Testis (tissue), 3 donors: ENCODE results near the gene CEP350. TPM values are rescaled to one million over a fixed set of nuclear protein-coding genes. Genes with fewer than 3 reads are reported as not detected.

ENCODE experiments used
- DNase-seq: peaks from one replicate; pipeline ENCODE4 v3.0.0-alpha.2; 2019
- H3K27ac ChIP-seq, 2 donors: fragments of 200-600 bp; sonication (generic); one replicate each; pipeline ENCODE4 v1.5.1; 2019
- H3K27me3 ChIP-seq: fragments of 200-600 bp; sonication (generic); one replicate; pipeline ENCODE4 v1.5.1; 2019
- H3K36me3 ChIP-seq: fragments of 200-600 bp; sonication (generic); one replicate; pipeline ENCODE4 v1.5.1; 2017; ENCODE audit warnings: low read depth; ENCODE audit errors: missing control alignments
- H3K4me1 ChIP-seq: fragments of 200-600 bp; sonication (generic); one replicate; pipeline ENCODE4 v1.5.1; 2019
- H3K4me3 ChIP-seq, 2 donors: fragments of 200-600 bp; sonication (generic); one replicate each; pipeline ENCODE4 v1.5.1; 2017 to 2019
- H3K9me3 ChIP-seq: fragments of 200-600 bp; sonication (generic); one replicate; pipeline ENCODE4 v1.5.1; 2017
- POLR2A ChIP-seq: fragments of 450-650 bp; IDR thresholded peaks from one replicate; pipeline ENCODE4 v1.6.1; 2017; ENCODE audit warnings: antibody characterized with exemption, mild to moderate bottlenecking, moderate library complexity
- WGBS, 2 donors: methylation state at CpG; one replicate each; pipeline ENCODE4 v1.1.5; 2018; 5-methylcytosine and 5-hydroxymethylcytosine counted together
- intact Hi-C: fragments of 100-400 bp; cut with DNase I; formaldehyde crosslinking; loops from one replicate; pipeline ENCODE4 v1.15.1; 2023; ENCODE audit warnings: low total_unique reads
- polyA plus RNA-seq: library from polyadenylated mRNA; stranded (reverse); fragments of 350-450 nt; fragmentation: Illumina TruSeq; extraction: RNeasy Lipid Tissue Mini Kit (QIAGEN cat#74804); gene quantifications from one replicate; pipeline ENCODE4 v1.2.3, GENCODE V29; 2014; ENCODE audit warnings: low read depth, low replicate concordance; ENCODE audit not compliant: insufficient read depth
- total RNA-seq, 2 donors: library from RNA; depleted of rRNA; stranded (reverse); fragments of >200 nt; gene quantifications; one replicate each; pipeline ENCODE4 v1.2.3, GENCODE V29; 2016
- TF ChIP-seq, protein P1 (sequence below), 3 experiments: fragments of 450-650 bp in 2 of 3; fragments of 200-600 bp in 1 of 3; sonication (generic) in 1 of 3; IDR thresholded peaks; one replicate each; pipeline ENCODE4 v1.5.1; 2016 to 2019; ENCODE audit warnings: antibody characterized with exemption in 3 of 3, mild to moderate bottlenecking in 2 of 3, moderate library complexity in 1 of 3

The CEP350 gene
- total and polyA plus RNA-seq, 3 donors from 2014 or later = 89.4 to 177 (median 104) TPM

DNA sequence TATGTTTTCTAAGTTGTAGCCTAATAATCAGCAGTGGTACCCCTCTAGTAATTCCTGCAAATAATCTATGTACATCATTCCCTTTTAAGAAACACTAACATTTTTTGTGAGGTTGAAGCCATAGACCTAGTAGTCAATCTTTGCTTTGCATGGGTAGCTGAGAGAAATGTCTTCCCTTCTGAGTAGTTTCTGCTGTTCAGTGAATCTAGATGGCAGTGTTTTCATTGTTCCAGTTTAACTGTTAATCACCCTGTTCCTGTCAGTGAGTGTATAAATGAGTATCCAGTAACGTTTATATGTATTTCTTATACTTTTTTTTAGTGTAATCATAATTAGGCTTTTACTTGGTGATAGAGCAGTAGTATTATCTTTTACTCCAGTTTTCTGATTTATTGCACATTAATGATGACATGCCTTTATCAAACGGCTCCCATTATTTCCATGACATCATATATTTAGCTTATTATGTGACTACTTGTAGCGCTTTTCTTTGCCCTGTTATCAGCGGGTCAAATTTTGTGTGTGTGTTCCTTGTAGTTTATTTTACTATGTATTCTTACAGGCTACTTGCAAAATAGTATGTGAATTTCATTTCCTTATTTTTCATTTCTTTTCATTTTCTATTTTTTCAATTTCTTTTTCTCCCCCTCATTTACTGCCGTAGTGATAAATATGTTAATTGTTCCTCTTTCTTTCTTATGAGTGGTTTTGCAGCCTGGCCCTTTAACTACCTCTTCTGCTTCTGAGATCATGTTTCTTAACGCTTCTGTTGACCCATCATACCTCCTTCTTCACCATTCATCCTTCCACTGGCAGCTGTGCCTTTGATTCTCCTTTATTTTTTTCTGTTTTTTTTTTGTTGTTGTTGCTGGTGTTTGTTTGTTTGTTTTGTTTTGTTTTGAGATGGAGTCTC lies 18.8 kb downstream of the CEP350 start:
- H3K27me3 ChIP-seq = no peaks in the 10 kb centered on the region
- WGBS, 2 donors = 66 to 79% methylated on average over 6 of the region's 6 CpGs
- H3K4me1 ChIP-seq = peaks cover 19% of the 10 kb centered on the region

DNA sequence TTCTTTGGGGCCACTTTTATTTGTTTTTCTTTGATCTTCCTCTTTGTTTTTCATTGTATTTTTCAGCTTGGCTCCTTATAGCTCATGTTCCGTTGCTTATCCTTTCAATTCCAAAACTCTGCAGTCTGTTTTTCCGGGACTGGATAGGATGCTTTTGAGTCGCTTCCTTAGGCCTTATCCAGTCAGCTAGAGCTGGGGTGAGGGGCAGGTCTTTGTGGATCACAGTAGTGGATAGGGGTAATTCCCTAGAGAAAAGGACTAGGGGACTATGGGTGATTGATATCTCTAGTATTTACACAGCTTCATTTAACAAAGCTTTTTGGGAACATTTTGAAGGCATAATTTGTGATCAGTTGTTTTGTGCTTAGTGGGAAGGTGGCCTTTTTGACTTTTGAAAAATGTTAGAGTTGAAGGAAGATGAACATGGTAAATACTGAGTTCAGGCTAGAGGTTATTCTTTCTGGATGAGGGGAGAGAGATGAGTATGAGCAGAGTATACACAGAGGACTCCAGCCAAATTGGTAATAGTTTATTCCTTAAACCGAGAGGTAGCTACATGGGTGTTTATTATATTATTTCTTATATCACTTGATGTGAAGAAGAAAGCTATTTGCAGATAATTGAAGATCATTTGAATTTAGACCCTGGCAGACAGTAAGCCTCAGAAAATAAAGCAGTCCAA lies 22.5 kb downstream of the CEP350 start:
- Histone ChIP-seq H3K27me3 (no peaks in the 10 kb centered on the region), H3K4me3 (no peak overlapping the region), H3K36me3 (no peaks in the 10 kb centered on the region), H3K4me1 (no peaks in the 10 kb centered on the region), H3K27ac (peak overlapping the region in 1 of 2 donors; percentile 50), H3K9me3 (no peaks in the 10 kb centered on the region)
- no peak for DNase-seq
- WGBS, 2 donors = 62 to 73% methylated on average over 4 of the region's 4 CpGs
- intact Hi-C loops = no loop called here
- no peak for TF ChIP-seq POLR2A
- TF ChIP-seq, protein P1, sequence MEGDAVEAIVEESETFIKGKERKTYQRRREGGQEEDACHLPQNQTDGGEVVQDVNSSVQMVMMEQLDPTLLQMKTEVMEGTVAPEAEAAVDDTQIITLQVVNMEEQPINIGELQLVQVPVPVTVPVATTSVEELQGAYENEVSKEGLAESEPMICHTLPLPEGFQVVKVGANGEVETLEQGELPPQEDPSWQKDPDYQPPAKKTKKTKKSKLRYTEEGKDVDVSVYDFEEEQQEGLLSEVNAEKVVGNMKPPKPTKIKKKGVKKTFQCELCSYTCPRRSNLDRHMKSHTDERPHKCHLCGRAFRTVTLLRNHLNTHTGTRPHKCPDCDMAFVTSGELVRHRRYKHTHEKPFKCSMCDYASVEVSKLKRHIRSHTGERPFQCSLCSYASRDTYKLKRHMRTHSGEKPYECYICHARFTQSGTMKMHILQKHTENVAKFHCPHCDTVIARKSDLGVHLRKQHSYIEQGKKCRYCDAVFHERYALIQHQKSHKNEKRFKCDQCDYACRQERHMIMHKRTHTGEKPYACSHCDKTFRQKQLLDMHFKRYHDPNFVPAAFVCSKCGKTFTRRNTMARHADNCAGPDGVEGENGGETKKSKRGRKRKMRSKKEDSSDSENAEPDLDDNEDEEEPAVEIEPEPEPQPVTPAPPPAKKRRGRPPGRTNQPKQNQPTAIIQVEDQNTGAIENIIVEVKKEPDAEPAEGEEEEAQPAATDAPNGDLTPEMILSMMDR (IDR thresholded peaks at IDR 0.05) = no peak

More for the DNA sequence above, 18.8 kb downstream of the CEP350 start:
- DNase-seq = no peak
- Histone ChIP-seq H3K27ac (no peak overlapping the region), H3K36me3 (no peaks in the 10 kb centered on the region), H3K4me3 (no peak overlapping the region), H3K9me3 (no peaks in the 10 kb centered on the region)
- intact Hi-C loops = no loop called here
- no peak for TF ChIP-seq POLR2A
- TF ChIP-seq, protein P1 (IDR thresholded peaks at IDR 0.05) = no peak

DNA sequence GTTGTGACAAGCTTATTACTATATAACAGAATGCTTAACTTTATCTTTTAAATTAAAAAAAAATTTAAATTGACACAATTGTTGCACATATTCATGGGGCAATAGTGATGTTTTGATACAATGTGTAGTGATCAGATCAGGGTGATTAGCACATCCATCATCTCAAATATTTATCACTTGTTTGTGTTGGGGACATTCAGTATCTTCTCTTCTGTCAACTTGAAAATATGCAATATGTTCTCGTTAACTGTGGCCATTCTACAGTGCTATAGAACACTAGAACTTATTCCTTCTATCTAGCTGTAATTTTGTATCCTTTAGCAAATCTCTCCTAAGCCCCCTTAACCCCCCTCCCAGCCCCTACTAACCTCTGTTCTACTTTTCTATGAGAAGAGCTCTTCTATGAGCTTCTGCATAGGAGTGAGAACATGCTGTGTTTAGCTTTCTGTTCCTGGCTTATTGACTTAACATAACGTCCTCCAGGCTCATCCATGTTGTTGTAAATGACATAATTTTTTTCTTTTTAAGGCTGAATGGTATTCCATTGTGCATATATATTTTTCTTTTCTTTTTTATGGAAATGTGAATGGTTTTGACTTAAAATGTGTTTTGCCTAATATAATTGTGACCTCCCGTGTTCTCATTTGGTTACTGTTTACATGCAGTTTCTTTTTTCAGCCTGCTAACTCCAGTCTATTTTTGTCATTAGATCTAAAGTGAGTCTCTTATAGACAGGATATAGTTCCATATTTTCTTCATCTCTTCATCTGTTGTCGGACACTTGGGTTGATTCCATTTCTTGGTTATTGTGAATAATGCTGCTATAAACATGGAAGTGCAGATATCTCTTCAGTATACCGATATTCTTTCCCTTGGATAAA lies 23.8 kb downstream of the CEP350 start:
- no peak for DNase-seq
- Histone ChIP-seq H3K27ac (no peak overlapping the region), H3K4me3 (no peak overlapping the region), H3K4me1 (no peaks in the 10 kb centered on the region), H3K27me3 (no peaks in the 10 kb centered on the region), H3K36me3 (no peaks in the 10 kb centered on the region), H3K9me3 (no peaks in the 10 kb centered on the region)
- intact Hi-C loops = no loop called here
- TF ChIP-seq POLR2A = no peak
- TF ChIP-seq, protein P1 (IDR thresholded peaks at IDR 0.05) = no peak
- 69 to 77% methylated on average over 5 of the region's 5 CpGs for WGBS, 2 donors

DNA sequence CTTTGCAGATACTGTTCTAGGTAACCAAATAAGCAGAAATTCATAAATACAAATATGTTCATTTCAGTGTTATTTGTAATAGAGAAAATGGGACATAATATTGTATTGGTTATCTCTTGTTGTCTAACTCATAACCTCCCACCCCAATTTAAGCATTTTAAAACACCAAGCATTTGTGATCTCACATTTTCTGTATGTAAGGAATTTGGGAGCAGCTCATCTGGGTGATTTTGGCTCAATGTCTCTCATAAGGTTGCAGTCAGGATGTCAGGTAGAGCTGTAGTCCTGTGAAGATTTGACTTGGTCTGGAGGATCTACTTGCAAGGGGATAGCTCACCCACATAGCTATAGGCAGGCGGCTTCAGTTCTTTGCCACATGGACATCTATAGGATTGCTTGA lies 29.5 kb downstream of the CEP350 start:
- H3K36me3 ChIP-seq = no peaks in the 10 kb centered on the region
- no peaks in the 10 kb centered on the region for H3K9me3 ChIP-seq
- TF ChIP-seq, protein P1 (IDR thresholded peaks at IDR 0.05) = no peak
- no peak for TF ChIP-seq POLR2A
- H3K4me3 ChIP-seq = no peak overlapping the region
- WGBS, 2 donors = 91 to 100% methylated on average over 1 of the region's 1 CpG
- DNase-seq = no peak
- intact Hi-C loops = no loop called here
- no peaks in the 10 kb centered on the region for H3K4me1 ChIP-seq
- H3K27me3 ChIP-seq = no peaks in the 10 kb centered on the region
- H3K27ac ChIP-seq = no peak overlapping the region
